GM23338 (cell line): Measurements from ENCODE around the gene MPHOSPH9.

Source experiments
- CREB1 ChIP-seq: fragments of 250-450 bp; sonication (Bioruptor Pico); IDR thresholded peaks from 2 replicates; pipeline ENCODE4 v1.5.0; 2020; ENCODE audit warnings: low read depth, mild to moderate bottlenecking, moderate library complexity
- EZH2 ChIP-seq: fragments of 200-600 bp; sonication (generic); IDR thresholded peaks from one replicate; pipeline ENCODE4 v1.8.0; 2017; ENCODE audit warnings: antibody characterized with exemption, mild to moderate bottlenecking, low read depth; ENCODE audit not compliant: unreplicated experiment
- EZH2phosphoT487 ChIP-seq: fragments of 200-600 bp; sonication (generic); IDR thresholded peaks from one replicate; pipeline ENCODE4 v1.8.1; 2018; ENCODE audit warnings: antibody characterized with exemption; ENCODE audit not compliant: unreplicated experiment
- JUNB ChIP-seq: IDR thresholded peaks from one replicate; pipeline ENCODE4 v1.6.1; 2016; ENCODE audit warnings: antibody characterized with exemption; ENCODE audit not compliant: unreplicated experiment
- POLR2AphosphoS5 ChIP-seq: IDR thresholded peaks from 2 replicates; pipeline ENCODE4 v1.6.1; 2016; ENCODE audit warnings: antibody characterized with exemption, low read depth
- ZNF114 ChIP-seq: fragments of 250-450 bp; sonication (Bioruptor Pico); IDR thresholded peaks from 2 replicates; pipeline ENCODE4 v1.5.0; 2020; ENCODE audit warnings: mild to moderate bottlenecking, moderate library complexity
- TF ChIP-seq, protein P1 (sequence below), 2 experiments: fragments of 200-600 bp in 1 of 2; sonication (generic) in 1 of 2; conservative IDR thresholded peaks; 2 replicates each; pipeline versions ENCODE4 v1.5.1 to v1.6.1; 2016 to 2017; ENCODE audit warnings: antibody characterized with exemption in 2 of 2, low read depth in 2 of 2, mild to moderate bottlenecking in 2 of 2, moderate library complexity in 1 of 2
- TF ChIP-seq, protein P2 (sequence below): IDR thresholded peaks from one replicate; pipeline ENCODE4 v1.6.1; 2018; ENCODE audit warnings: antibody characterized with exemption; ENCODE audit not compliant: unreplicated experiment
- TF ChIP-seq, protein P3 (sequence below): IDR thresholded peaks from 2 replicates; pipeline ENCODE4 v1.6.1; 2016; ENCODE audit warnings: antibody characterized with exemption

DNA sequence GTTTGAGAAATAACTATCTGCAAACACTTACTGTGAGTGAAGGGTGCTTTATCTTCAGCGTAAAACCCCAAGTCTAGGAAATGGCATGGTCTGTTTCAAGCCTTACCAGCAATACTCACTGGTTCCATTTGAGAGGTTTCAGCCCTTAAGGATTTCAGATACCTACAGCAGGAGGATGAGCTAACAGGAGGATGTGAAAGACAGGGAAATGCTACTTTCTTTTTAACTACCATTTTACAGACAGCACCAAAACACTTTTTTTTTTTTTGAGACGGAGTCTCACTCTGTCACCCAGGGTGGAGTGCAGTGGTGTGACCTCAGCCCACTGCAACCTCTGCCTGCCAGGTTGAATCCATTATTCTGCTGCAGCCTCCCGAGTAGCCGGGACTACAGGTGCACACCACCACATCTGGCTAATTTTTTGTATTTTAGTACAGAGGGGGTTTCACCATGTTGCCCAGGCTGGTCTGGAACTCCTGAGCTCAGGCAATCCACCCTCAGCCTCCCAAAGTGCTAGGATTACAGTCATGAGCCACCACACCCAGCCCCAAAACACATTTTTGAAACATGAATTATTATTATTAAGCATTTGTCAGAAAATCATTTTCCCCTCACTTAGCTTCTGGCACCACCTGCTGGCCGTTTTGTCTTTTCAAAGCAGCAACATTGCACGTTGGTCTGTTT lies 4.8 kb upstream of the MPHOSPH9 start:
- TF ChIP-seq CREB1 (CRISPR knock-in tag) (no peak), EZH2 (no peak), EZH2phosphoT487 (no peak), JUNB (no peak), POLR2AphosphoS5 (no peak), ZNF114 (CRISPR knock-in tag) (no peak)
- TF ChIP-seq, protein P1, sequence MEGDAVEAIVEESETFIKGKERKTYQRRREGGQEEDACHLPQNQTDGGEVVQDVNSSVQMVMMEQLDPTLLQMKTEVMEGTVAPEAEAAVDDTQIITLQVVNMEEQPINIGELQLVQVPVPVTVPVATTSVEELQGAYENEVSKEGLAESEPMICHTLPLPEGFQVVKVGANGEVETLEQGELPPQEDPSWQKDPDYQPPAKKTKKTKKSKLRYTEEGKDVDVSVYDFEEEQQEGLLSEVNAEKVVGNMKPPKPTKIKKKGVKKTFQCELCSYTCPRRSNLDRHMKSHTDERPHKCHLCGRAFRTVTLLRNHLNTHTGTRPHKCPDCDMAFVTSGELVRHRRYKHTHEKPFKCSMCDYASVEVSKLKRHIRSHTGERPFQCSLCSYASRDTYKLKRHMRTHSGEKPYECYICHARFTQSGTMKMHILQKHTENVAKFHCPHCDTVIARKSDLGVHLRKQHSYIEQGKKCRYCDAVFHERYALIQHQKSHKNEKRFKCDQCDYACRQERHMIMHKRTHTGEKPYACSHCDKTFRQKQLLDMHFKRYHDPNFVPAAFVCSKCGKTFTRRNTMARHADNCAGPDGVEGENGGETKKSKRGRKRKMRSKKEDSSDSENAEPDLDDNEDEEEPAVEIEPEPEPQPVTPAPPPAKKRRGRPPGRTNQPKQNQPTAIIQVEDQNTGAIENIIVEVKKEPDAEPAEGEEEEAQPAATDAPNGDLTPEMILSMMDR (conservative IDR thresholded peaks at IDR 0.05; ENCODE audit: low read depth in 2 of 2) = peak; percentile 84 to 98
- TF ChIP-seq, protein P2, sequence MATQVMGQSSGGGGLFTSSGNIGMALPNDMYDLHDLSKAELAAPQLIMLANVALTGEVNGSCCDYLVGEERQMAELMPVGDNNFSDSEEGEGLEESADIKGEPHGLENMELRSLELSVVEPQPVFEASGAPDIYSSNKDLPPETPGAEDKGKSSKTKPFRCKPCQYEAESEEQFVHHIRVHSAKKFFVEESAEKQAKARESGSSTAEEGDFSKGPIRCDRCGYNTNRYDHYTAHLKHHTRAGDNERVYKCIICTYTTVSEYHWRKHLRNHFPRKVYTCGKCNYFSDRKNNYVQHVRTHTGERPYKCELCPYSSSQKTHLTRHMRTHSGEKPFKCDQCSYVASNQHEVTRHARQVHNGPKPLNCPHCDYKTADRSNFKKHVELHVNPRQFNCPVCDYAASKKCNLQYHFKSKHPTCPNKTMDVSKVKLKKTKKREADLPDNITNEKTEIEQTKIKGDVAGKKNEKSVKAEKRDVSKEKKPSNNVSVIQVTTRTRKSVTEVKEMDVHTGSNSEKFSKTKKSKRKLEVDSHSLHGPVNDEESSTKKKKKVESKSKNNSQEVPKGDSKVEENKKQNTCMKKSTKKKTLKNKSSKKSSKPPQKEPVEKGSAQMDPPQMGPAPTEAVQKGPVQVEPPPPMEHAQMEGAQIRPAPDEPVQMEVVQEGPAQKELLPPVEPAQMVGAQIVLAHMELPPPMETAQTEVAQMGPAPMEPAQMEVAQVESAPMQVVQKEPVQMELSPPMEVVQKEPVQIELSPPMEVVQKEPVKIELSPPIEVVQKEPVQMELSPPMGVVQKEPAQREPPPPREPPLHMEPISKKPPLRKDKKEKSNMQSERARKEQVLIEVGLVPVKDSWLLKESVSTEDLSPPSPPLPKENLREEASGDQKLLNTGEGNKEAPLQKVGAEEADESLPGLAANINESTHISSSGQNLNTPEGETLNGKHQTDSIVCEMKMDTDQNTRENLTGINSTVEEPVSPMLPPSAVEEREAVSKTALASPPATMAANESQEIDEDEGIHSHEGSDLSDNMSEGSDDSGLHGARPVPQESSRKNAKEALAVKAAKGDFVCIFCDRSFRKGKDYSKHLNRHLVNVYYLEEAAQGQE = no peak
- TF ChIP-seq, protein P3, sequence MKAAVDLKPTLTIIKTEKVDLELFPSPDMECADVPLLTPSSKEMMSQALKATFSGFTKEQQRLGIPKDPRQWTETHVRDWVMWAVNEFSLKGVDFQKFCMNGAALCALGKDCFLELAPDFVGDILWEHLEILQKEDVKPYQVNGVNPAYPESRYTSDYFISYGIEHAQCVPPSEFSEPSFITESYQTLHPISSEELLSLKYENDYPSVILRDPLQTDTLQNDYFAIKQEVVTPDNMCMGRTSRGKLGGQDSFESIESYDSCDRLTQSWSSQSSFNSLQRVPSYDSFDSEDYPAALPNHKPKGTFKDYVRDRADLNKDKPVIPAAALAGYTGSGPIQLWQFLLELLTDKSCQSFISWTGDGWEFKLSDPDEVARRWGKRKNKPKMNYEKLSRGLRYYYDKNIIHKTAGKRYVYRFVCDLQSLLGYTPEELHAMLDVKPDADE = no peak
